GM21737 (cell line): ENCODE data around the gene PRPH2.
"Not testable (repeated sequence)": the region's sequence is repeated elsewhere in the genome, so short reads cannot be mapped to it uniquely, and the experiment has no call there.

ENCODE experiments used
- ATAC-seq: cut with Tn5 transposase; IDR thresholded peaks from one replicate; pipeline ENCODE4 v1.9.1; 2021; ENCODE audit warnings: mild to moderate bottlenecking, moderate library complexity; ENCODE audit not compliant: unreplicated experiment

The PRPH2 gene

DNA sequence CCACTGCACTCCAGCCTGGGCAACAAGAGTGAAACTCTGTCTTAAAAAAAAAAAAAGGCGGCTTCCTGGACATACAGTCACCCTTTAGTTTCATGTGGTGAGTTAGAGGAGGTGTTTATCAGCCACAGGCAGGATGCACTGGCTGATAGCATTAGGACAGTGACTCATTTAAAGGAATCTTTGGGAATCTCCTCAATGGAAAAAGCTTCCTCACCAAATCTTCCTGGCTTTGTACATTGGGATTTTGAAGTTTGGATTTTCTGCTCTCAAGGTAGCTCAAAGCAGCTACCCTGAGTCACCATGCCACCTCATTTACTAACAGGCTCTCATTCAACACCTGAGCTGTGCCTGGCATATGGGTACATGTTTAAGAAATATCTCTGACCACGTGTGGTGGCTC is 20.2 kb downstream of the PRPH2 start:
- ATAC-seq = no peak

- ATAC-seq = no peak
Measured at GRCh38 chr6:42698217-42698616, 24.2 kb downstream of the PRPH2 start.

DNA sequence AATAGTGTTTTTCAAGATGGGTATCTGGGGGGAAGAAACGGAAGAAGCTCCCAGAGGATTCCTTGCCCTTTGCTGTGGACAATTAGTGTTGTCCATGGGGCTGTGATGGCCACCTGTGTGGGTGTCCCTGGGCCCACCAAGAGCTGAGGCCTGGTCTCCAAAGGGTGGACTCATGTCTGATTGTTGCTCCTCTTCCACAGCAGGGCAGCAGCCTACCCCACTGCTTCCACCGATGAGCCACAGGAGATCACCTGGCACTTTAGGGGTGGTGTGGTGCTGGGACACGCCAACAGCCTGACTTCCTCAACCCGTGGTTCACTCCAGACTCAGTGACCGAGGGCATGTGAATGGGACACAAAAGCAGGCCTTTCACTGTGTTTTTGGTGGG is 25.1 kb downstream of the PRPH2 start:
- ATAC-seq = no peak

- ATAC-seq = no peak
Measured at GRCh38 chr6:42696526-42697267, 25.7 kb downstream of the PRPH2 start.

DNA sequence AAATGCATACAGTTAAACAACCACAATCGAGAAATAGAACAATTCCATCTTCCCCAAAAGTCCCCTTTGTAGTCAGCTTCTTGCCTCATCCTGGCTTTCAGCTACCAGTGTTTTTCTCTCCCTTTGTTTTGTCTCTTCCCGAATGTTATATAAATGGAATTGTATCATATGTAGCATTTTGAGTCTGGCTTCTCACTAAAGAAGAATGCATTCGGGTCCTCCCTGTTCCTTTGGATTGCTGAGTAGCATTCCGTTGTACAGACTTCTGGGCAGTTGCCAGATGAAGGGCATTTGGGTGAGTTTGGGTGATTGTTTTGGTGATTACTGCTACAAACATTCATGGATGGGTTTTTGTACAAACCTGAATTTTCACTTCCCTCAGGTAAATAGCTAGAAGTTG is 27.8 kb downstream of the PRPH2 start:
- ATAC-seq = no peak

GRCh38 chr6:42693725-42694323 is 28.6 kb downstream of the PRPH2 start:
- no peak for ATAC-seq

DNA sequence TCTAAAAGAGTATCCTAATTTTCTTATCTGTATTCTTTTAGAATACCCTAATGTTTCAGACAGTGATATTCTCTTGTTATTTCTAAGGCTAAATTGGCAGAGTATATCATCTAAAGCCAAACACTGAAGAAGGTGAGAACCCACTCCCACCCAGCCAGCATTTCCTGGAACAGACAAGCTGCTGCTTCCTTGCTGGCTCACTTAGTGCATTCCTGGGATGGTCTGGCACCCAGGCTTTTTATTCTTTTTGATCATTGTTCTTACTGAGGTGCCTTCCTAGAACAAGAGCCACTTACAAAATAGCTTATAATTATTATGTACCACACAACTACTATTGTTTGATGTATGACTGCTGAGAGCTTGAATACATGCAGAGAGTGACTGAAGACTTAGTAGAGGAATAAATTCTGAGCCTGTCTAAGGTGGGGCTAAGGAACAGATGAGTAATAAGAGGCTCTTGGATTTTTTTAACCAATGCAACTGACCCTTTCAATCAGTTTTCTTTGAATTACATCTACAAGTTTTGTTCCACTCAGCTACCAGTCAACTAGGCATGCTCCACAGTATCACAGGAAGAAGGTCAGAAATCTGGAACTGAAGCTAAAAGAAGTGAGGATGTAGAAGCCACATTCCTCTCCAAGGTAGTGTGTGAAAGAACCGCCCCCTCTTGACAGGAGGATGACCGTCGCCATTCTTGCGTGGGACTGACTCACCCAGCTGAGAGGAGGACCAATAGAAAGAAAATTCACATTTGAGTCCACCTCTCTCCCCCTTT is 30.1 kb downstream of the PRPH2 start:
- ATAC-seq = no peak

GRCh38 chr6:42690872-42691271 is 31.5 kb downstream of the PRPH2 start:
- no peak for ATAC-seq

DNA sequence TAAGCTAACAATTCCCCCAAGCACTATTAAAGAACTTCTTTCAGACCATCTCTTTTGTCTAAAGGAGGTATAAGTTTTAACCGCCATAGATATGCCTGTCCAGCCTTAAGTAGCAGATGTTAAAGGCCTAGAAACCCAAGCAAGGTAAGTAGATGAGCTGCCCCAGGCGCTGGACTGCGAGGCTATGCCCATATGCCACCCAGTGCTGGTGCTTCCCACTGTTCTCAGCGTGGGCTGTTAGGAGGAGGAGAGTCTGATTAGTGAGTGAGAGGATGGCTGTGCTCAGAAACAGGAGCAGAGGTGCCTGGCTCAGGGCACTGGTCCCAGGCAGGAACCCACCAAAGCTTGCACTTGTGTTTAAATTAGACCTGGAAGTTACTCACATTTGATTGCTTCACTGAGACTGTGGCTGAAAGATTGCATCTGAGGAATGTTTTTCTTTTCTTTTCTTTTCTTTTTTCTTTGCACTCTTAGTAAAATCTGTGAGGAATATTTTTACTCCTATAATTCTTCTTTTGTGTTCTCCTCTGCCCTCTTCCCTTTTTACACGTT is 32.2 kb downstream of the PRPH2 start:
- no peak for ATAC-seq

DNA sequence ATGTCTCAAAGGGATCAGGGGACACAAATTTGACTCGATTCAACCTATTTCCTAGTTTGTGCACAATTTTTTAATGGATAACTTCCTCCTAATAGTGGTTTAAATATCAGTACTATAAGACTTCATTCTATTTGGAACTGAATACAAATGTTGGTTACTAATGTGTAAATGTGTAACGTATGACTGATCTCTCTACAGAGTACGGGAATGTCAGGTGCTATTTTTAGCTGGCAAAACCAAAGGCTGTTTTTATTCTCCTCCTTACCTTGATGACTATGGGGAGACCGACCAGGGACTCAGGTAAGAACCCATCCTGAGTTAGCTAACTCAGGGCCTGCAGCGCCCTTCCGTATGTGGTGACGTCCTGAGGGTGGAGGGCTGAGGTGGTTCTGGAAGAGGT is 33.0 kb downstream of the PRPH2 start:
- no peak for ATAC-seq

DNA sequence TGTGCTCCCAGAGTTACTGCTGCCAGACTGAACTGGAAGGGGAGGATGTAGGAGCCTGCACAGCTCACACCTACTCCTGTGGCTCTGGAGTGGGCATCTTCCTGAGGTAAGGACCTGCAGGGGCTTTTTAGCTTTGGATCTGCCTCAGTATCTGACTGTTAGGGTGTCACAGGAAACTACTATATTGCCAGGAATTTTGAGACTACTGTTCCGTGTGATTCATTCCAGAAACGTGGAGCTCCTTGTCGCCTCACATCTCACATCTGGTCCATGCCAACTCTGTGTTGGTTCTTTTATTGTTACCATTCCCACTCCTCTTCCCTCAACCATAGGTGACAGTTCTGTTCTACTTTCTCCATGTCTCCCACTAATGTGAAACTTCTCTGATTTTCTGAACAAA is 34.1 kb downstream of the PRPH2 start:
- ATAC-seq = no peak

DNA sequence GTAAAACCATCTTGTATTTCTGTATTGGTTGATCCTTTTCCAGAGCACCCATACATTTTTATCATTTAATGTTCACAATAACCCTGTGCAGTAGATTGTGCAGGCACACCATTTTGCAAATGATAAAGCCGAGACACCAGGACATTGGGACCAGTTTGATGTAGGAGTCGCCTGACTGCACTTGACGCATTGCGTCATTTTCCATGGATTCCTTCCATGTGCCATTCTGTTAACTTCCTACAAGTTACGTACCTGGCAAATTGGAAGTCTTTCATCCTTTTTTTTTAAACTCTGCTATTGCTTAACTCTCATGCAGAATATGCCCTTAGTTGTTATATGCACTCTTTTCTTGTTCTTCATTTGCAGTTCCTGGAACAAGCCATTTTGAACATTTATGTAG is 43.0 kb downstream of the PRPH2 start:
- ATAC-seq = no peak

- no peak for ATAC-seq
Measured at GRCh38 chr6:42674780-42675179, 47.6 kb downstream of the PRPH2 start.

DNA sequence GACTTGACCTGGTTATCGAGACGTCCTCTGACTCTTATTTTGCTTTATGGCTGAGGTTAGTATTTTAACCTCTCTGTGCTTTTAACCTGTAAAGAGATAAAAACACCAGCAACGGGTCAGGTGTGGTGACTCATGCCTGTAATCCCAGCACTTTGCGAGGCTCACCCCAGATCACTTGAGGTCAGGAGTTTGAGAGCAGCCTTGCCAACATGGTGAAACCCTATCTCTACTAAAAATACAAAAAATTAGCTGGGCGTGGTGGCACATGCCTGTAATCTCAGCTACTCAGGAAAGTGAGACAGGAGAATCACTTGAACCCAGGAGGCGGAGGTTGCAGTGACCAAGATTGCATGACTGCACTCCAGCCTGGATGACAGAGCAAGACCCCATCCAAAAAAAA is 48.0 kb downstream of the PRPH2 start:
- not testable (repeated sequence) for ATAC-seq

DNA sequence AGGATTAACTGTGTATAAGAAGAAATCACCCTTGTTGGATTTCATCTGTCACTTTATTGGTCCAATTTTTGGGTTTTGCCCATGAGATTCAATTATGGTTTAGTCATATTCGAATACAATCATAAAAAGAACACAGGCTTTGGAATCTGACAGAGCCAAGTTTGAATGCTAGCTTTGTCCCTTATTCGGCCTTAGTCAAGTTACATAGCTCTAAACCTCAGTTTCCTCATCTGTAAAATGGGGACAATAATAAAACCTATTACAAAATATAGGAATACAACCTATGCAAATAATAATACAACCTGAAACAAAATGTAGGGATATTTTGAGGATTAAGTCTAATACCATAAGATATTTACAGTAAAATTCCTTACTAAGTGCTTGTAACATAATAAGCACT is 57.7 kb downstream of the PRPH2 start:
- ATAC-seq = no peak

DNA sequence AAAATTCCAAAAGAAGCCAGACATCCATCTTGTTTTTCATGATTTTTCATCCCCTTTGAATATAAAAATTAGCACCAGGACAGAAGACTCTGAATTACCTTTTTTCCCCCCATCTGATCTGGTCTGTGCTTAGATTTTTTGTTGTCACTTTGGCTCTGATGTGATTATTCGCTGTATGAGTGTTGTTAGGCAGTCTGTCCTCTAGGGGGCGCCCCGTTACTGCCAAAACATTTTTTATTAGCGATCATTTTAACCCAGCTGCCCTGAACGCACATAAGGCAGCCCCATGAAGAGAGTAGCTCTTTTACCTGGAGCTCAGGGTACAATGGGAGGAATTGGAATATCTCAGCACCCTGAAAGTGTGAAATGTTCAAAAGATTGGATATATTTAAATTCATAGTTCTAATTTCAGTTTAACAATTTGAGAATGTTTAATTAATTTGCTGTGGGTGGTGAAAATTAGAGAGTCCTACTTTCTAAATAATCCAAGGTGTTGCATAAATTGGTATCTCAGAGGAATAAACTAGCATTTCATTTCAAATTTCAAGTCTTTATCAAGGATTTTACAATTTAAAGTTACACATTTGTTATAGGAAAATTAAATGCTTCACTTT is 60.8 kb downstream of the PRPH2 start:
- ATAC-seq = no peak

DNA sequence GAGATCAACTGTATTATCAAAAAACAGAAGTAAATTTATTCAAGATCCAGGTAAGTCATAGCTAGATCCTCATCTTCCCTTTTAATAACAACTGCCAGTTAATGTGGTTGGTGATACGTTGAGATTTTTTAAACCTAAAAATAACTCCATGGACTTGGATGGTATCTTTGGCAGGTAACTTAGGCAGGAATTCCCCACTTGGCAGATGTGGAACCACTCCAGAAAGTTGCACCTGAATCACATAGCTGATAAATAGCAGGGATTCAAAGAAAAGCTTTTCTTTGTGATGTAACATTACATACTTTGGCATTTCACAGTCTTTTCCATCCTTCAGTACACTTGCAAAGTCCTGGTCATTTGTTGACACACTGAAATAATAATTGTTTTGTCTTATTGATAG is 62.6 kb downstream of the PRPH2 start:
- ATAC-seq = no peak

DNA sequence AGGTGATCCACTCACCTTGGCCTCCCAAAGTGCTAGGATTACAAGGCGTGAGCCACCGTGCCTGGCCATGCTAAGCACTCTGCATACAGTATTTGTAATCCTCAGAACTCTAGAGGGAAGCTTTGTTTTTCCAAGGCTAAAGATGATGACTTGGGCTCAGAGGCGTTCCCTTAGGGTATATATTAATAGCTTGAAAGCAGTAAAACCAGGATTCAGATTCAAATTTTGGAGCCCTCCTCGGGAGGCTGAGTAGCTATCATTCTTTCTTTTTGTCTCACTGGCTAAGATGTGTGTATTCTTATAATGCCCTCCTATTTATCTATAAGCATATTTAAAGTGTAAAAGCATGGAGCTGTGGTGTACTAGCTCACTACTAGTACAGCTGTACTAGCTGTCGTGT is 68.5 kb downstream of the PRPH2 start:
- no peak for ATAC-seq

- ATAC-seq = no peak
Measured at GRCh38 chr6:42652024-42652746, 70.2 kb downstream of the PRPH2 start.
